Endothelial cell of umbilical vein (primary cell): Measurements from ENCODE around the gene KLHDC4.

ENCODE experiments used
- CTCF ChIP-seq, 2 donors: IDR thresholded peaks; 1 replicate in 1 of 2; 2 replicates in 1 of 2; pipeline ENCODE4 v1.5.1; 2011; ENCODE audit warnings: low read length in 2 of 2, mild to moderate bottlenecking in 2 of 2, moderate library complexity in 2 of 2, control low read depth in 1 of 2, inconsistent platforms in 1 of 2, low read depth in 1 of 2; ENCODE audit not compliant: insufficient read depth in 1 of 2; ENCODE audit errors: extremely low read depth in 1 of 2
- EZH2 ChIP-seq: IDR thresholded peaks from 2 replicates; pipeline ENCODE4 v1.6.1; 2012; ENCODE audit warnings: borderline replicate concordance, low read depth, mild to moderate bottlenecking, moderate library complexity, low read length, inconsistent platforms; ENCODE audit not compliant: severe bottlenecking
- MAX ChIP-seq: IDR thresholded peaks from 2 replicates; pipeline ENCODE4 v1.6.1; 2011; ENCODE audit not compliant: insufficient read depth, insufficient read length
- POLR2A ChIP-seq: IDR thresholded peaks from 2 replicates; pipeline ENCODE4 v1.6.1; 2012; ENCODE audit warnings: low read depth, mild to moderate bottlenecking, control low read depth, low read length
- POLR2AphosphoS5 ChIP-seq: IDR thresholded peaks from 2 replicates; pipeline ENCODE4 v1.6.1; 2012; ENCODE audit warnings: low read depth, mild to moderate bottlenecking, control low read depth, low read length, moderate library complexity; ENCODE audit not compliant: insufficient read depth

GRCh38 chr16:87747626-87748414, 18.0 kb downstream of the KLHDC4 start:
- TF ChIP-seq POLR2AphosphoS5 (no peak), POLR2A (no peak), EZH2 (no peak), CTCF (IDR thresholded peaks at IDR 0.05; ENCODE audit: extremely low read depth in 1 of 2, insufficient read depth in 1 of 2, low read depth in 1 of 2, low read length in 2 of 2) (no peak), MAX (no peak)
